CD4-positive, alpha-beta T cell treated with Interleukin-4 for 1 hour (primary cell): ENCODE results near the gene CNTNAP2.

ENCODE experiments used
- DNase-seq, 2 donors: peaks; one replicate each; pipeline ENCODE4 v3.0.0-alpha.2; 2020 to 2022

Gene CNTNAP2

DNA sequence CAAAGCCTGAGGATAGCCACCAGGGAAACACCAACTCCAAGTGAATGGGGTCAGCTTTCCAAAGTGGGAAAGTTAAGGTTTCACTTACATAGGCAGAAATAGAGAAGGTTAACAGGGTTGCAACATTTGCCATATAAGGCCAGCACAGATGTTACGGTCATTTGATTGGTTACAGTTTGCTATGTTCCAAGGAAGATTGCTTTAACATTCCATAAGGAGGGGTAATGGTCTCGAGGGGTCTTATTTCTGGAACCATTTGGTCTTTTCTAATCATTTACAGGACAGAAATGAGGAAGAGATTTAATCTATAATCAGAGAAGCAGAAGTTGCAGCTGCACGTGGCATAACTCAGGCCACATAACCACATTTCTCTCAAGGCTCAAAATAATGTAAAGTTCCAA lies 1794.6 kb downstream of the CNTNAP2 start:
- no peak for DNase-seq

DNA sequence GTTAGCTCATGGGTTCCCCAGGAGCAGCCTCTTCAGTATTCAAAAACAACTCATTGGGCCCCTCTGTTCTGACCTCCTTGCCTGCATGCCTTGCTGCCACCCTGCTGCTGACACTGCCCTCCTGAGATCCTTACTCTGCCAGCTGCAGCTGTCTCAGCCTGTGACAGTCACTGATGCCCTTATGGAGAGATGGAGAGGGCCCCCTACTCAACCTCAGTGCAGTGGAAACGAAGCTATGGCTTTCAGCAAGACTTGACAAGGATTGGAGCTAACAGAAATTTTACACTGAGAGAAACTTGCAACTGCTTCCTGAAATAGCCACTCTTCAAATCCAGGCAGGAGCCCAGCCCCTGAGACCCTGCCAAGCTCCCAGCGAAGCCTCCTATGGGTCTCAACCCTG lies 1795.7 kb downstream of the CNTNAP2 start:
- no peak for DNase-seq

- no peak for DNase-seq
These were observed 1796.5 kb downstream of the CNTNAP2 start for GRCh38 chr7:147912946-147913638.

DNA sequence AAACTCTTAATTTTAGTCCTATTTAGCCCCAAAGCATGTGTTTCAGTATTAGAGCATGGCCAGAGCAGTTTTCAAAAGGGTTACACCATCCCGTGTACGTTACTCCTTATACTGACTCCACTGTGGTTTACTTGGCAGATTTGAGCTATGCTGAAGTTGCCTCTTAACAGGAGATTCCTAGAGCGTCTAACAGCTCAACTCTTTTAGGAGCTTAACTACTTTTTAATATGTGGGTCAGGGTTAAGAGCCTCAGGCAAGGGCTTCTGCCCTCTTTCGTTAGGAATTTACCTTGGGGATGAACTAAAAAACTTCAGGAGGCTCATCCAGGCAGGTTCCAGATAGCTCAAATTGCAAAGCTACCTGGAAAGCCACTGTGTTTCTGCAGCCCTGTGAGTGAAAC lies 1799.2 kb downstream of the CNTNAP2 start:
- no peak for DNase-seq

DNA sequence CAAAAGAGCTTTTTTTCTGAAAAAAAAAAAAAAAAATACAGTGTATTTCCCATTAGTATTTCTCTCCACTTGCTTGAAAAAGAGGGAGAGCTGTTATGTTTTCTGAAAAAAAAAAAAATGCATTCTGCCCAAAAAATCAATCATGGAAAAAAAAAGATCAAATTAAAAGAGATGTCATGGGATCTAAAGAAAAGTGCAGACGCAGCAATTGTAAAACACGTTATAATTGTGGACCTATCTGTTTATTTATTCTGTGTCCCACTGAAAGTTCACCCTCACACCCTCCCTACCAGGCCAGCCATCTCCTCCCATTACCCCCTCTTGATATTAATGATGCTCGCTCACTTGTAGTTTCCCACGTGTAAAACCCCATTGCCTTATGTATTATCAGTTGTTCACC lies 1800.0 kb downstream of the CNTNAP2 start:
- no peak for DNase-seq

GRCh38 chr7:147923841-147924240 lies 1807.2 kb downstream of the CNTNAP2 start:
- no peak for DNase-seq

- DNase-seq = no peak
These were observed 1820.8 kb downstream of the CNTNAP2 start for GRCh38 chr7:147937428-147937827.

DNA sequence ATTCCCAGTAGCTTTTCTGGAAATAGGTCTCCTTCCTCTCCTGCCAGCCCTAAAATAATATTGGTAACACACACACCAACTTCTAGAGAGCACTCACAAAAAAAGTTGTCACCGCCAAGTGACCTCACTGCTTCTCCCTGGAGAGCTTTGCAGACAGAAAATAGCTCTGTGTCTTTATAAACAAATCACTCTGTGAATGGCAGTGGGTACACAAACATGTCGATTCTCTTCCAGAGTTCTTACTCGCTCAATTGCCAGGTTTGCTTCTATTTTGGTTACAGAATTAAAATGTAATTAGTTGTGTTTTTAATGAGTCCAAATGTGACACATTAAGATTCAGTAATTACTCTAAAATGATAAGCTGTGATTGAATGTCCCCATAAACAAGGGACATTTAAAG lies 1824.8 kb downstream of the CNTNAP2 start:
- no peak for DNase-seq

- DNase-seq = no peak
These were observed 1827.7 kb downstream of the CNTNAP2 start for GRCh38 chr7:147944321-147944720.

GRCh38 chr7:147952918-147953317 lies 1836.3 kb downstream of the CNTNAP2 start:
- no peak for DNase-seq

- no peak for DNase-seq
These were observed 1851.5 kb downstream of the CNTNAP2 start for GRCh38 chr7:147968046-147968610.

GRCh38 chr7:147971606-147972110 lies 1855.1 kb downstream of the CNTNAP2 start:
- no peak for DNase-seq

DNA sequence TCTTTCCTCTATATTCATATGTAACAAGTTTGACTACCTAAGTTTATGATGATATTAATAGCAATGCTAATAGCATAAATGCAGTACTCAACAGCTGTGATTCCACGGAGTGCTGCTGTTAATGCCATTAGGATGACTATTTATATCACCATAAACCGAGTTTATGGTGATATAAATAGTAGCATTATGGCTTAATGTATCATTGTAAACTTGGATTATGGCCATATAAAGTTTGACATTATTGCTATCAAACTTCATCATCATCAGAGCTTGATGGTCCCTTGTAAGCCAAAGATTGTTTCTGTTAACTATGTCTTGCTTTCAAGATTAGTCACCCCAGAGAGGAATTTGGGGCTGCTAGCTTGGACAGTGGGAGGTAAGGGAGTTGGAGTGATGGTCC lies 1861.6 kb downstream of the CNTNAP2 start:
- DNase-seq = no peak

- no peak for DNase-seq
These were observed 1862.0 kb downstream of the CNTNAP2 start for GRCh38 chr7:147978651-147979050.

DNA sequence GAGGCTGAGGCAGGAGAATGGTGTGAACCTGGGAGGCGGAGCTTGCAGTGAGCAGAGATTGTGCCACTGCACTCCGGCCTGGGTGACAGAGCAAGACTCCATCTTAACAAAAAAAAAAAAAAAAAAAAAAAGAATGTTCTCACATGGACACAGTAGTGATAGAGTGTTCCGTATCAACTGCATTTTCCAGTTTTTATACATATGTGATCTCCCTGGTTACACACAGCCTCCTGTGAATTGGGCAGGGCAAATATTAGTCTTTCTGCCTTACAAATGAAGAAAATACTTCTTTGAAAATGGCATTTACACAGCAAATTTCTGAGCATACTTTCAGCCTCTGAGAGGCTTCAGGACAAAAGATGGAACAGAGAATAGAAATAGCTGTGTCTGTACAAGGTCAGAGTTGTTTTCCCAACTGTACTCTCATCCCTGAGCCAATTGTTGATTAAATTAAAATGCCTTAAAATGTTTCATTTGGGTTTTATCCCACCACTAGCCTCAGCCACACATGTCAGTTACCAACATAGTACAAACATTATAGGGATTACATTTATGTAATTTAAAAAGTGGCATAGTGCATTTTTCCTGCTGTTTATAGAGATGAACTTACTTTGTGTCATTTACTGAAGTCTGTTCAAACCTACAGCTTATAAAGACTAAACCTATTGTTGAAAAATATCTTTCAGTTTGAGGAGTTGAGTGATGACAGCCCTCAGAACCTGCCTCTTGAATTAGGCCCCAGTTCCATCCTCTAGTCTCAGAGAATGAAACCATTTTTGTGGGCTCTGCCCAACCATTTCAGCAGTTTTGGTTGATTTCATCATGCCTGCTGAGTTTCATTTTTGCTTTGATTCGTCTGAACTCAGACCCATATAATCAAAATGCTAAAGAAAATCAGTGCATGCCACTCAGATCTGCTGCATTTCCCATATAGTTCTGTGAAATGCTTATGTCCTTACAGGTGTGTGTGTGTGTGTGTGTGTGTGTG lies 1864.5 kb downstream of the CNTNAP2 start:
- DNase-seq = no peak

DNA sequence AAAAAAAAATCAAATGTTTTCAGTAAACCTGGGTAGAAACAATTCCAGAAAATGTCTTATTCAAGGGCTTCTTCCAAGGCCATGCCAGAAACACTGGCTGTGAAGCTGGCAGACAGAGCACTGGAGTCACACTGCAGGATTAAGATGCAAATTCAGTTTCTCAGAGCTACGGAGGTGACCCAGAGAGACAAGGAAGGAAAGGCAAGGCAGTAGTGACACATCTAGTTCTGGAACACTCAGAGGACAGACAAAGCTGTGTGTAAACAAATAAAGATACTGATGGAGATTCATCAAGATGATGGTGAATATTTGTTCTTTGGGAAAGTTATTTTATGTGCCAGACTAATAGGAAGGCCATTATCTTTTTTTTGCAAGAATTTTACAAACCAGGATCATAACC lies 1865.7 kb downstream of the CNTNAP2 start:
- no peak for DNase-seq

DNA sequence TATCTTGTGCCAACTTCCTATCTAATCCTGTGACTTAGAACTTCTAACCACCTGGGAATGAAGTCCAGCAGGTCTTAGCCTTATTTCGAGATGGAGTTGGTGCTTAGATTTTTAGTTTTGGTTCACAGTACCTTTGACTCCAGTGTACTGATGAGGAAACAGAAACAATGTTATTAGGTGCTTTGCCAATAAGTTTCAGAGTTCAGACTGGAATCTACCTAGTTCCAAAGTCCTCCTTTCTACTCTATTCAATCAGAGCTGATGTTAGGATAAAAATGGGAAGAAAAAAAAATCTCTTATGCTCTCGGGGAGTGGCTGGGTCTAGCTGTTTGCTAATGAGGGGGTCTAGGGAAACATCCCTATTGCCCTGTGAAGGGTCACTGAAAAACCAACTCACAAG lies 1867.7 kb downstream of the CNTNAP2 start:
- no peak for DNase-seq

DNA sequence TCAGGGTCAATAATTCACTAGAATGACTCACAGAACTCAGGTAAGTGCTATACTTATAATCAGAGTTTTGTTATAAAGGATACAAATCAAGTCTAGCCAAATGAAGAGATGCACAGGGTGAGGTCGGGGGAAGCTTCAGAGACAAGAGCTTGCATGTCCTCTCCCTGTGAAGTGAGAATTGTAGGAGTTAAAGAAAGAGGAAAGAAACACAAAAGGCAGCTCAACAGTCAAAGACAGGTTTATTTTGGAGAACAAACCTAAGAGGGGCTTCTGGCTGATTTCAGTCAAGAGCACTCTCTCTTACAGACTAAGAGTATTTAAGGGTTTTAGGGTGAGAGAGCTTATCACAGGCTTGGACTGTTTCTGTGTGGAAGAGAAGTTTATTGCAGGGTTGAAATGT lies 1873.5 kb downstream of the CNTNAP2 start:
- DNase-seq = no peak

DNA sequence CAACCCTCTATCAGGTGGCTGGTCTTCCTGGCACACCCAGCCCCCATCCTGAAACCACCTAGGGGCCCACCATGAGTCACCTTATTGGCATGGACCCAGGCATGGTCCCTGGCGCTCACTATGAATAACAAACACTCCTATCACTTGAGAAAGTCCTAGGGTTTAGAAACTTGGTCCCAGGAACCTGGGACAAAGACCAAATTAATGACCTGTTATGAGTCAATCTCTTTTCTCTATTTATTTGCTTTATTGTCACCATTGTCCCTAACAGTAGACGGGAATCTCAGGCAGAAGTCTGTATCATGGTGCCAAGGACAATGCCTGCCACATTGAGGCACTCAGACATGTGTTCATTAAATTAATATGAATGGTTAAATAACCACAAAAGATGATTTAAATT lies 1874.3 kb downstream of the CNTNAP2 start:
- DNase-seq = no peak

DNA sequence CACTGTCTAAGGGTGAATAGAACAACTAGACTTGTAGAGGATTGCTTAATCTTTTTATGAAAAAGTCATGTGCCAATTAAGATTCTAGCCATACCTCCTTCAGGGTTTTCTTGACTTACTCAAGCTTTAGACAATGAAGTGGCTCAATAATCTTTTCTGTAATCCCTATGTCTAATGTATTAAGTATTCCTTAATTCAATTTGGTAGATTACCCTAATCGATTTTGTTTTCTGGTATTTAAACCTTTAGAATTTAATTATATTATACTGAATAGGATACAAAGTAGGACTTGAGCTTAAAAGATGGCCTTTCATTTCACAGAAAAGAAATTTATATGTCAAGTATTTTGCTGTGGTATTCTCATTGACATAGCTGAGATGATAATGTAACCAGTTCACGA lies 1876.1 kb downstream of the CNTNAP2 start:
- no peak for DNase-seq

- no peak for DNase-seq
These were observed 1881.0 kb downstream of the CNTNAP2 start for GRCh38 chr7:147997636-147998035.

GRCh38 chr7:147999962-148000361 lies 1883.4 kb downstream of the CNTNAP2 start:
- DNase-seq = no peak

DNA sequence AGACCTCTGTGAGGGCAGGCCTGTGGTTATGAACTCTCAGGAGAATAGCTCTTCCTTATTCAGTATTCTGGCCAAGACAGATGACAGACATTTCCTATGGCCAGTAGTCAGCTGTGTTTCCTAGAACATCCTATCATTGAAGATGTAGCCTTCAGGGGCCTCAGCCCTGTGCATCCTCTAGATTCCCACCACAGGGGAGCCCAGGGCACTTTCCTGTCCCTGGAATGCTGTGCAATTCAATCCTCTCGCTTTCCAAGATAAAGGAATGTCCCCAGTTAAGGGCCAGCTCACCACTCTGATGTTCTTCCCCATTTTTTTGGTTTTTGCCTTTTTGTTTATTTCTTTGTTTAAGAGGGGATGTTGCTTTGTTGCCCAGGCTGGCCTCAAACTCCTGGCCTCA lies 1895.2 kb downstream of the CNTNAP2 start:
- DNase-seq = no peak

DNA sequence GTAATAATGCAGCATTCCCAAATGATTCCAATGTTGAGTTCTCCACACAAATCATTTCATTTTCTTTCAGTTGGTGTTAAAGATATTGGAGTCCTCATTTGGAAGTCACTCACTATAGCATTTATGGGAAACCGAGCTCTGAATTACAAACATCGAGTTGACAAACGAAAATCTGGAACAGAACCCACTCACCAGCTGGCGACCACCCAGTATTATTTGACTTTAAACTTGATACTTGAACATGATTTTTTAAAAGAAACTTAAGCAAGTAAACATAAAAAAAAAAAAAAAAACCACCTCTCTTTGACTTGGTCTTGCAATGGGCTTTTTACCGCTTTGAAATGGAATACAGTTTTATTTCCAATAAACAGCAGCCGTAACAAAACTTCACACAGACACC lies 1897.4 kb downstream of the CNTNAP2 start:
- no peak for DNase-seq
